ENCODE results near the gene MREG.
"Not testable (repeated sequence)": the region's sequence is repeated elsewhere in the genome, so short reads cannot be mapped to it uniquely, and the experiment has no call there.

The MREG gene

GRCh38 chr2:215988556-215989207 lies 24.7 kb downstream of the MREG start:
- DNase-seq (ENCODE audit: low read depth, low spot score), result not testable (repeated sequence)

GRCh38 chr2:215985257-215985656 lies 28.1 kb downstream of the MREG start:
- DNase-seq (ENCODE audit: low read depth, low spot score), result no peak

GRCh38 chr2:215984661-215985060 lies 28.7 kb downstream of the MREG start:
- no peak for DNase-seq (ENCODE audit: low read depth, low spot score)

- DNase-seq (ENCODE audit: low read depth, low spot score), result no peak
Observed at GRCh38 chr2:215983581-215984351, 29.6 kb downstream of the MREG start.

DNA sequence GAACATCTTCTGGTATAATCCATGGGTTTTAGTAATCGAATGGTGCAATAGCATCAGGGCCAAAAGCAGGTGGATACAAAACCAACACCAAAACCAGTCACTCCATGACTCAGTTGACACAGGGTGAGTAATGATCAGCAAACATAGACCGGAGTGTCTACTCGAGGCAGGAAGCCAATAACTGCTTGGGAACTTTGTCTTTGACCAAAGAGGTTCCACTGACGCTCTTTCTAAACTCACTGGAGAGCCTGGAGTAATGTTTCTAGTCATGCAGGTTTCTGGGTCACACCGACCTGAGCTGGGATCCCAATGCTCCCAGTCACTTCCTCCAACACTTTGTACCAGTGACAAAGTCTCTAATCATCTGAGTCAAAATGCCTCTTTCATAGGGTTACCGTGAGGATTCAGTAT lies 30.9 kb downstream of the MREG start:
- peak; percentile 64 for DNase-seq (ENCODE audit: low read depth, low spot score)

GRCh38 chr2:215981115-215981514 lies 32.2 kb downstream of the MREG start:
- no peak for DNase-seq (ENCODE audit: low read depth, low spot score)

DNA sequence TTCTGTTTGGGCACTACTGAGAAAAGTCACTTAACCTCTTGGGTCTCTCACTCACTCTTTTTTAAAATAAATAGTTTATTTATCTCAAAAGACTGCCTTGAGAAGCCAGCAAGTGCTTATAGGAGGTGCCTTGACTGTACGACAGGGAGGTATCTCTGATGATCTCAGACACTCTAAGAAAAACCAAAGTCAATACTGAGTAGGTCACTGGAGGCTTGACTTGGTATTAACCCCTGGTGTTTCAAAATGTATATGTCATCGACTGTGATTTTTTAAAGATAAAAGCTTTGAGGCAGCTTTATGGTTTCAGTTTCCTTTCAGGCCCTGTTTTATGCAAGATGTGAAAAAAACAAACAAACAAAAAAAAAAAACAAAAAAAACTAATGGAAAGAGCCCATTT lies 33.7 kb downstream of the MREG start:
- no peak for DNase-seq (ENCODE audit: low read depth, low spot score)

GRCh38 chr2:215974700-215975429 lies 38.5 kb downstream of the MREG start:
- no peak for DNase-seq (ENCODE audit: low read depth, low spot score)

DNA sequence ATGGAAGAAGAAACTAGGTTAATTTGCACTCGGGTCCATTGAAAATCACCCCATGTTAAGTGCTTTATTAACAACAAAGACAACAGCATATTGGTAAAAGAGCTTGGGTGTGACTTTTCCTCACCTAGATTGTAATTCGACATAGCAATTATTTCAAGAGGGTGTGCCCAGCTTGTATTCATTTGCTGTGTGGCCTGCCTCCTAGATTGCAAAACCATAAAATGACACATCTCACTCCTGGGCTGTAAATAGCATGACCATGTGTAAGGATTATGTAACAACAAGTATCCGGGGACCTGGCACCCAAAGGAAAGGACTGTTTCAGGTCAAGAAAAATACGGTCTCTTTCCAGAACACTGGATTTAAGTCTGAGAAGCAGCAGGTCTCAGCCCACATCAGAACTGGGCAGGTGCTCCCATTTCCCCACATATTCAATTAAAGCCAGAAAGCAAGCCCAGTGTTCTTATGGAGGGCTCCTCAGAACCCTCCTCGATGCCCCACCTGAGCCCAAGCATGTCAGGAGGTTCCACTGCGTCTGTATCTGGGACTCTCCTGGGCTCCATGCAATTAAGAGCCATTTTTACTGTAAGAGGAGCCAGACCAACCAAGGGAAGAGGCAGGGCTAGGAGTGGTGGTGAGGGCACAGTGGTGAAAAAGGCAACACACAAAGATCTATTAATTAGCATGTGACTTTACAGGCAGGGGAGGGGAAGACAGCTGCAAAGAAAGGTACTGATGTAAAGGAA lies 39.2 kb downstream of the MREG start:
- DNase-seq (ENCODE audit: low read depth, low spot score), result no peak

- no peak for DNase-seq (ENCODE audit: low read depth, low spot score)
Observed at GRCh38 chr2:215973145-215973792, 40.1 kb downstream of the MREG start.

- DNase-seq (ENCODE audit: low read depth, low spot score), result no peak
Observed at GRCh38 chr2:215971671-215972070, 41.7 kb downstream of the MREG start.

DNA sequence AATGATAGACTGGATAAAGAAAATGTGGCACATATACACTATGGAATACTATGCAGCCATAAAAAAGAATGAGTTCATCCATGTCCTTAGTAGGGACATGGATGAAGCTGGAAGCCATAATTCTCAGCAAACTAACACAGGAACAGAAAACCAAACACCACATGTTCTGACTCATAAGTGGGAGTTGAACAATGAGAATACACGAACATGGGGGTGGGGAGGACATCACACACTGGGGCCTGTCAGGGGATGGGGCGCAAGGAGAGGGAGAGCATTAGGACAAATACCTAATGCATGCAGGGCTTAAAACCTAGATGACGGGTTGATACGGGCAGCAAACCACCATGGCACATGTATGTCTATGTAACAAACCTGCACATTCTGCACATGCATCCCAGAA lies 42.5 kb downstream of the MREG start:
- not testable (repeated sequence) for DNase-seq (ENCODE audit: low read depth, low spot score)

DNA sequence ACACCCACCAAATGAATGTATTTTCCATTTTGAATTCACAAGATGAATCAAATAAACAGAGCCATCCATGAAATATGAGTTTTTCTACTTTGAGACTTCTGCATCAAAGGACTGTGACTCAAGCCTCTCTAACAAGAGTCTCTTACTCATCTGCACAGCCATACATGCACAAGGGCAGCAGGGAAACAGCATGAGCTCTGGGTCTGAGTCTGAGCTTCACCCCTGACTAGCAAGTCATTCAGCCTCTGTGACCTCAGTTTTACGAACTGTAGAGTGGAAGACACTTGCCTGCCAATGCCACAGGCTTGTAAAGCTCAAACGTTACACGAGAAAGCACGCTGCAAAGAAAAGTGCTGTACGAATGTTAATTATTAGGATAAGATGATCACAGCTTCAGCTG lies 42.9 kb downstream of the MREG start:
- no peak for DNase-seq (ENCODE audit: low read depth, low spot score)

DNA sequence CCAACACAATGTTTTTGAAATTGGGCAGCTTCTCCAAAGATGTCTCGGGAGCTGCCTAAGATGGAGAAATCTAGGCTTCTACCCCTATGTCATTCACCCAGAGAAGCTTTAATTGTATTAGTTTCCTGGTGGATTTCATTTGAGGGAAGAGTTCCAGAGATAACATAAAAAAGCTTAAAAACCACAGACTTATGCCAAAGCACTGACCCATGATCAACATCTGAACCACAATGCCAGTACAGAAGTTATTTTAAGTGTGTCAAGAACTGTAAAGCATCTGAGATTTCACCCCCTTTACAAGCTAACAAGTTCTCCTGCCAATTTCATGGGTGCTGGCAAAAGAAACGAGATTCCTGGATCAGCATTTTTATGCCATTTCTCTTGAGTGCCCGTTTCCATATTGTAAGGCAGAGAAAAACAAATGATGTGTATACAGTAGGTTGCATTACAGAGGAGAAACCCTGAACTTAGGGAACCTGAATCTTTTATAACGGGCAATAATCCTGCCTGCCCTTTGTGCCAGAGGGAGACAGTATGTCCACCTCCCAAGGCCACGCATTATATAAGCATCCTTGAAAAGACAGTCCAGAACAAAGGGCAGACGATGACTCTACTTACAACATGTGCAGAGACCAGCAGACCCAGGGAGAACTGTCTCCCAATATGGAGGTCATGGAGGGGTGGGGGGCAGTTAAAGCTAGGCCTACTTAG lies 44.1 kb downstream of the MREG start:
- peak; percentile 82 for DNase-seq (ENCODE audit: low read depth, low spot score)

- no peak for DNase-seq (ENCODE audit: low read depth, low spot score)
Observed at GRCh38 chr2:215968499-215968898, 44.9 kb downstream of the MREG start.

DNA sequence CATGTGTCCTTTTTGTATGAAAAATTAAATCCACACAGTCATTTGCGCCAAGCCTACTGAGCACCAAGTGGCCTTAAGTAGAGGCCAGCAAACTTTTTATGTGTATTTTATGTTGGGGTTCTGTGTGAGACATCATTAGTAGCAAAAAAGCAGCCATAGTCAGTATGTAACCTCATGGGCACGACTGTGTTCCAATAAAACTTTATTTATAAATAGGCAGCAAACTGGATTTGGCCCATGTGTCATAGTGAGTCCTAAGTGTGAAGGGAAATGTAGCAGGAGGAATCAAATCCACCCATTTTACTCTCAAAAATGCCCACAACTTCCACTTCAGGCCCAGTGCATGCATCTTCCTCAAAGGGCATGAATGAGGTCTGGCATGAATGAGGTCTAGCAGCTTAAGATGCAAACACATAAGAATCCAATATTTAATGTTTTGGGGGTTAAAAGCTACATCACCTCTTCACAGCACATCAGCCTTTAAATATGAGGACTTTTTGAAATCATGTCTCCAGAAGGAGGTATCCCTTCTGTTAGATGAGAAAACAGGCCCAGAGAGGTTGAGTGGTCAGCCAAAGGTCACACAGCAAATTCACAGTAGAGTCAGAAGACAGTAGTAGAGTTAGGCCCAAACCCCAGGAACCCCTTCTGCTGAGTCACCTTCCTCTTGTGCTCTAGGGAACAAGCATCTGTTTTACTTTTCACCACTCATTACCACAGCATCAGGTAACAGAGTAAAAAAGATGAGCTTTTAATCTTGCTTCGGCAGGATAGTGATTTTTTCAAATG lies 45.6 kb downstream of the MREG start:
- no peak for DNase-seq (ENCODE audit: low read depth, low spot score)

- no peak for DNase-seq (ENCODE audit: low read depth, low spot score)
Observed at GRCh38 chr2:215966951-215967350, 46.4 kb downstream of the MREG start.

DNA sequence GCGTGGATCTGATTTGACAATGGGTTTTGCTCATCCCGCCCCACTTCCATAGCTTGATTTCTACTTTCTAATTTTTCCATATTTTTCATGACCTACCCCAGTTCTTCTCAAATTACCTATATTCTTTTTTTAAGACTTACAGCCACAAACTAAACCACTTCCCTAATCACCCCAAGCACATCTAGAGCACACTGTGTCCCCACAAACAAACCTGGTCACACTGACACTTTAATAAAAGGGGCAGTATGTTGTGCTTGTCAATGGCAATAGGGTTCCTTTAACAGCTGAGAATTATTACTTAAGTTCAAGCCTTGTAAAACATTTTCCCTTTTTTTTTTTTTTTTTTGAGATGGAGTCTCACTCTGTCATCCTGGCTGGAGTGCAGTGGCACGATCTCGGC lies 47.1 kb downstream of the MREG start:
- no peak for DNase-seq (ENCODE audit: low read depth, low spot score)

- no peak for DNase-seq (ENCODE audit: low read depth, low spot score)
Observed at GRCh38 chr2:215965532-215966165, 47.7 kb downstream of the MREG start.
